ENCODE data around the gene NKX2-3.

Gene NKX2-3

GRCh38 chr10:99537989-99538917, 5.5 kb downstream of the NKX2-3 start:
- DNase-seq (ENCODE audit: low read depth in 2 of 2): no peak

GRCh38 chr10:99539120-99539519, 6.4 kb downstream of the NKX2-3 start:
- no peak for DNase-seq (ENCODE audit: low read depth in 2 of 2)

GRCh38 chr10:99539820-99540219, 7.1 kb downstream of the NKX2-3 start:
- DNase-seq (ENCODE audit: low read depth in 2 of 2): no peak

- no peak for DNase-seq (ENCODE audit: low read depth in 2 of 2)
Observed at GRCh38 chr10:99540306-99540656, 7.5 kb downstream of the NKX2-3 start.

GRCh38 chr10:99540657-99541531, 8.2 kb downstream of the NKX2-3 start:
- no peak for DNase-seq (ENCODE audit: low read depth in 2 of 2)

GRCh38 chr10:99544322-99544721, 11.6 kb downstream of the NKX2-3 start:
- DNase-seq (ENCODE audit: low read depth in 2 of 2): no peak

- no peak for DNase-seq (ENCODE audit: low read depth in 2 of 2)
Observed at GRCh38 chr10:99548041-99548530, 15.3 kb downstream of the NKX2-3 start.

- DNase-seq (ENCODE audit: low read depth in 2 of 2): no peak
Observed at GRCh38 chr10:99551158-99551557, 18.4 kb downstream of the NKX2-3 start.

- DNase-seq (ENCODE audit: low read depth in 2 of 2): no peak
Observed at GRCh38 chr10:99551616-99552015, 18.9 kb downstream of the NKX2-3 start.

- no peak for DNase-seq (ENCODE audit: low read depth in 2 of 2)
Observed at GRCh38 chr10:99555371-99555770, 22.6 kb downstream of the NKX2-3 start.

- no peak for DNase-seq (ENCODE audit: low read depth in 2 of 2)
Observed at GRCh38 chr10:99555825-99556523, 23.2 kb downstream of the NKX2-3 start.

GRCh38 chr10:99557044-99557443, 24.3 kb downstream of the NKX2-3 start:
- DNase-seq (ENCODE audit: low read depth in 2 of 2): no peak

- no peak for DNase-seq (ENCODE audit: low read depth in 2 of 2)
Observed at GRCh38 chr10:99558708-99559107, 26.0 kb downstream of the NKX2-3 start.

GRCh38 chr10:99560277-99561126, 27.8 kb downstream of the NKX2-3 start:
- peak in 1 of 2 donors; percentile 26 for DNase-seq (ENCODE audit: low read depth in 2 of 2)

- no peak for DNase-seq (ENCODE audit: low read depth in 2 of 2)
Observed at GRCh38 chr10:99562631-99563030, 29.9 kb downstream of the NKX2-3 start.

- DNase-seq (ENCODE audit: low read depth in 2 of 2): no peak
Observed at GRCh38 chr10:99564361-99564760, 31.6 kb downstream of the NKX2-3 start.

GRCh38 chr10:99565166-99565565, 32.4 kb downstream of the NKX2-3 start:
- no peak for DNase-seq (ENCODE audit: low read depth in 2 of 2)

- DNase-seq (ENCODE audit: low read depth in 2 of 2): no peak
Observed at GRCh38 chr10:99569253-99569939, 36.7 kb downstream of the NKX2-3 start.

GRCh38 chr10:99569961-99570360, 37.2 kb downstream of the NKX2-3 start:
- DNase-seq (ENCODE audit: low read depth in 2 of 2): no peak

- DNase-seq (ENCODE audit: low read depth in 2 of 2): no peak
Observed at GRCh38 chr10:99571816-99572215, 39.1 kb downstream of the NKX2-3 start.

Measured in stimulated activated CD4-positive, alpha-beta T cell treated with anti-CD3 and anti-CD28 coated beads, Interleukin-1b, Interleukin-23, amount 100 ng/mL, for 4 hours (primary cell).